Heart left ventricle (tissue), 16 donors: Measurements from ENCODE around the gene MBP. TPM values are rescaled to one million over a fixed set of nuclear protein-coding genes. Genes with fewer than 3 reads are reported as not detected.

Source experiments
- ATAC-seq, 4 donors: fragments of 200-7000 bp; cut with Tn5 transposase; one replicate each; pipeline ENCODE4 v1.9.1; 2020 to 2022; ENCODE audit warnings: moderate library complexity in 4 of 4, mild to moderate bottlenecking in 3 of 4, moderate number of reproducible peaks in 1 of 4
- DNase-seq, 5 donors: peaks; one replicate each; pipeline ENCODE4 v3.0.0-alpha.2; 2020
- H3K27ac ChIP-seq, 12 donors: fragments of 200-600 bp; sonication (generic) in 4 of 12; one replicate each; pipeline versions ENCODE4 v1.5.0 to v1.8.0; 2016 to 2022; ENCODE audit warnings: mild to moderate bottlenecking in 2 of 12
- H3K27me3 ChIP-seq, 9 donors: fragments of 200-600 bp; sonication (generic) in 2 of 9; one replicate each; pipeline versions ENCODE4 v1.5.1 to v1.8.0; 2016 to 2022; ENCODE audit warnings: mild to moderate bottlenecking in 3 of 9
- H3K36me3 ChIP-seq, 9 donors: fragments of 200-600 bp; sonication (generic) in 2 of 9; one replicate each; pipeline versions ENCODE4 v1.5.0 to v1.8.0; 2018 to 2022; ENCODE audit warnings: mild to moderate bottlenecking in 2 of 9
- H3K4me1 ChIP-seq, 12 donors: fragments of 200-600 bp; sonication (generic) in 4 of 12; one replicate each; pipeline versions ENCODE4 v1.5.0 to v1.8.0; 2016 to 2022; ENCODE audit warnings: mild to moderate bottlenecking in 3 of 12
- H3K4me3 ChIP-seq, 12 donors: fragments of 200-600 bp; sonication (generic) in 4 of 12; one replicate each; pipeline versions ENCODE4 v1.5.0 to v1.8.0; 2017 to 2022; ENCODE audit warnings: mild to moderate bottlenecking in 9 of 12, moderate library complexity in 4 of 12
- H3K9me3 ChIP-seq, 12 donors: fragments of 200-600 bp; sonication (generic) in 4 of 12; one replicate each; pipeline versions ENCODE4 v1.5.0 to v1.8.0; 2016 to 2022; ENCODE audit warnings: mild to moderate bottlenecking in 1 of 12
- POLR2A ChIP-seq, 2 donors: fragments of 450-650 bp; IDR thresholded peaks; one replicate each; pipeline ENCODE4 v1.6.1; 2017; ENCODE audit warnings: antibody characterized with exemption in 2 of 2, mild to moderate bottlenecking in 2 of 2, moderate library complexity in 2 of 2
- WGBS, 4 donors: extraction: QIAGEN DNeasy Blood & Tissue Kit in 2 of 4; methylation state at CpG; one replicate each; pipeline versions ENCODE4 v1.1.5 to v1.1.7; 2013 to 2018; 5-methylcytosine and 5-hydroxymethylcytosine counted together
- intact Hi-C, 10 donors: fragments of 100-400 bp; cut with DNase I; formaldehyde crosslinking; loops; one replicate each; pipeline versions ENCODE4 v1.11.1 to v1.14.2; 2022
- polyA plus RNA-seq, 2 donors: library from polyadenylated mRNA; stranded (reverse); fragments of 200-250 nt; gene quantifications; one replicate each; pipeline ENCODE4 v1.2.3, GENCODE V29; 2013
- total RNA-seq, 9 donors: library from RNA; depleted of rRNA in 2 of 9; stranded (reverse); fragments of >200 nt in 2 of 9; fragmentation: NEBNext Ultra II Directional in 3 of 9; extraction: Animal tissue kit (Norgen Biotek cat#: 25700) in 3 of 9; gene quantifications; one replicate each; pipeline versions ENCODE4 v1.1.0 to v1.2.4, GENCODE V29; 2016 to 2023
- TF ChIP-seq, protein P1 (sequence below), 12 donors: fragments of 200-600 bp; sonication (generic) in 4 of 12; IDR thresholded peaks; one replicate each; pipeline versions ENCODE4 v1.5.0 to v1.8.0; 2018 to 2022; ENCODE audit warnings: antibody characterized with exemption in 12 of 12, mild to moderate bottlenecking in 5 of 12
- donor health status: ischemic (EF 13 %, LVEDD 7.1; RV severe dilation, severe dysfunction).
- donor health status: healthy with polysubstance abuse.
- donor health status: DM: no; HTN: yes; CAD: no.
- donor health status: DM: no; HTN: no; CAD: no.
- donor health status: ischemic (EF 25% LVEDD 6.9; RV normal size, moderate dysfunction).
- donor health status: ischemic (EF 25% LVEDD 5.7; RV mildly dilated, moderate dysfunction).
- donor health status: healthy.
- donor health status: DM: yes; HTN: yes; CAD: no.
- donor health status: ischemic (EF 35%, LVEDD 5.7; RV mildly dilated, moderate dysfunction).
- donor health status: nonischemic (EF 11% LVEDD 7.7; RV severe dilation, severe dysfunction).
- donor health status: DM: yes; HTN: yes; CAD: no.
- donor health status: PGD.
- donor health status: ischemic (EF 29% LVEDD 5.4; RV normal size, mild dysfunction).
- donor health status: nonischemic (EF 23%, LVEDD 6.1; RV moderate dilation, normal function).

The MBP gene
- total and polyA plus RNA-seq, 11 donors, result 7.7 to 93.0 (median 31.8) TPM

- no peak for TF ChIP-seq POLR2A (IDR thresholded peaks at IDR 0.05)
- no peak for DNase-seq
- H3K4me1 ChIP-seq, result peaks cover 0 to 51% (median 35%) of the 10 kb centered on the region in 12 donors
- no peak for ATAC-seq
- H3K27me3 ChIP-seq, result no peaks in the 10 kb centered on the region
- 88 to 94% (median 91%) methylated on average over 14 of the region's 14 CpGs for WGBS, 4 donors
- H3K4me3 ChIP-seq, result no peak overlapping the region
- peak overlapping the region in 1 of 12 donors; percentile 99 for H3K27ac ChIP-seq
- intact Hi-C loops, result loop anchor here in 3 of 10 donors (2.0 to 10.0 kb wide), 3 partner anchors 51 to 227 kb away; partner anchors contain the start of gene ZNF236 (in 1 of the 3)
- H3K9me3 ChIP-seq, result no peaks in the 10 kb centered on the region
- H3K36me3 ChIP-seq, result peaks cover 0 to 13% (median 0%) of the 10 kb centered on the region in 9 donors
Observed at GRCh38 chr18:77051581-77052296, 80.8 kb downstream of the MBP start.

GRCh38 chr18:77049938-77050337 lies 82.6 kb downstream of the MBP start:
- peak overlapping the region in 4 of 12 donors; percentile 6 to 63 (median 22) for H3K27ac ChIP-seq
- no peak for ATAC-seq
- no peak for DNase-seq
- intact Hi-C loops, result loop anchor here in 2 of 10 donors (5.0 to 10.0 kb wide), 2 partner anchors 162 to 225 kb away; partner anchors contain the start of gene ZNF236 (in 1 of the 2)
- 55 to 68% (median 60%) methylated on average over 4 of the region's 4 CpGs for WGBS, 4 donors
- H3K4me3 ChIP-seq, result no peak overlapping the region
- TF ChIP-seq POLR2A (IDR thresholded peaks at IDR 0.05), result no peak
- TF ChIP-seq, protein P1, sequence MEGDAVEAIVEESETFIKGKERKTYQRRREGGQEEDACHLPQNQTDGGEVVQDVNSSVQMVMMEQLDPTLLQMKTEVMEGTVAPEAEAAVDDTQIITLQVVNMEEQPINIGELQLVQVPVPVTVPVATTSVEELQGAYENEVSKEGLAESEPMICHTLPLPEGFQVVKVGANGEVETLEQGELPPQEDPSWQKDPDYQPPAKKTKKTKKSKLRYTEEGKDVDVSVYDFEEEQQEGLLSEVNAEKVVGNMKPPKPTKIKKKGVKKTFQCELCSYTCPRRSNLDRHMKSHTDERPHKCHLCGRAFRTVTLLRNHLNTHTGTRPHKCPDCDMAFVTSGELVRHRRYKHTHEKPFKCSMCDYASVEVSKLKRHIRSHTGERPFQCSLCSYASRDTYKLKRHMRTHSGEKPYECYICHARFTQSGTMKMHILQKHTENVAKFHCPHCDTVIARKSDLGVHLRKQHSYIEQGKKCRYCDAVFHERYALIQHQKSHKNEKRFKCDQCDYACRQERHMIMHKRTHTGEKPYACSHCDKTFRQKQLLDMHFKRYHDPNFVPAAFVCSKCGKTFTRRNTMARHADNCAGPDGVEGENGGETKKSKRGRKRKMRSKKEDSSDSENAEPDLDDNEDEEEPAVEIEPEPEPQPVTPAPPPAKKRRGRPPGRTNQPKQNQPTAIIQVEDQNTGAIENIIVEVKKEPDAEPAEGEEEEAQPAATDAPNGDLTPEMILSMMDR (IDR thresholded peaks at IDR 0.05), result no peak
- no peaks in the 10 kb centered on the region for H3K9me3 ChIP-seq
- H3K36me3 ChIP-seq, result peaks cover 0 to 28% (median 0%) of the 10 kb centered on the region in 9 donors
- peaks cover 0 to 33% (median 18%) of the 10 kb centered on the region in 12 donors for H3K4me1 ChIP-seq
- H3K27me3 ChIP-seq, result no peaks in the 10 kb centered on the region

DNA sequence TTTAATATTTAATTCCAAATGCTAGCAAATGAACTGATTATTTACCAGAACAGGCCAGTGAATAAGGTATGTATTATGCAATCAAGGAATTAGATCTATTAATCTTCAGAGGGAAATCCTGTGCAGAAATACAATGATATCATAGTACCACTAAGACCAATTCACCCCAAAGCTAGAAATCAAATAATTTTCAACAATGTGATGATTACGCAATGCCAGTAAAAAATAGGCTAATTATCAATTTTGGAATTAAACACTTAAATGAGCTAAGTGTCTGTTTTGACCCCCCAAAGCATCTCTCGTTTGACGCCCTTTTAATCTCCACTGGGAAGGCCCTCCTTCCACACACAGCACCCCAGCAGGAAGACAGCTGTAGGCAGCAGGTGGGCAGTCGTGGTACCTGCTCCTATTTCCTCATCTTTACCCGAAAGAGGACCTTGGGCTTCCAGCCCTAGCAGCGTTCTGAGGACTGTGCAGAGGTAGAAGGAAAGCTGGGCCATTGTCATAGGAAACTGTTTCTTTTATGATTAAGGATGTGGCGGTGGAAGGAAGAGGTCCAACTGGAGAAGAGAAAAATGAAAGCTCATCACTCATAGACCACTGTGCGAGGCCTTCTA lies 84.7 kb downstream of the MBP start:
- 73 to 88% (median 84%) methylated on average over 8 of the region's 8 CpGs for WGBS, 4 donors
- TF ChIP-seq, protein P1 (IDR thresholded peaks at IDR 0.05), result no peak
- no peak for TF ChIP-seq POLR2A (IDR thresholded peaks at IDR 0.05)

DNA sequence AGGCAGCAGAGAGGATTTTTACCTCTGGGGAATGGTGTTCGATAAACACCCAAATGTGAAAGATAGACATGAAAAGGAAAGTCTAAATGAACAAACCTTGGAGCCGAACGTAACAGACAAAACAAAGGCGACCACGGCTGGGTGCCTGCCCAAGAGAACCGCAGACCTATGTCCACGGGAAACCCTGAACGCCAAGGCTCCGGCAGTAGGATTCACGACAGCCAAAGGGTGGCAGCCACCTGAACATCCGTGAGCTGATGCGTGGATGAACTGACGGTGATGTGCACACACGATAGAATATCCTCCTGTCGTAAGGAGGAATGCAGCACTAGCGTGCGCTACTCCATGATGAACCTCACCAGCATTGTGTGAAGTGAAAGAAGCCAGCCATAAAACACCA lies 85.6 kb downstream of the MBP start:
- H3K9me3 ChIP-seq, result no peaks in the 10 kb centered on the region

More for the DNA sequence above, 84.7 kb downstream of the MBP start:
- intact Hi-C loops, result no loop called here
- no peaks in the 10 kb centered on the region for H3K9me3 ChIP-seq
- no peak for ATAC-seq
- no peak for DNase-seq
- H3K4me3 ChIP-seq, result no peak overlapping the region
- H3K36me3 ChIP-seq, result peaks cover 0 to 28% (median 0%) of the 10 kb centered on the region in 9 donors
- H3K27ac ChIP-seq, result no peak overlapping the region
- no peaks in the 10 kb centered on the region for H3K27me3 ChIP-seq
- peaks cover 0 to 13% (median 2%) of the 10 kb centered on the region in 12 donors for H3K4me1 ChIP-seq

More for the DNA sequence above, 85.6 kb downstream of the MBP start:
- H3K4me3 ChIP-seq, result no peak overlapping the region
- intact Hi-C loops, result no loop called here
- peaks cover 0 to 16% (median 5%) of the 10 kb centered on the region in 12 donors for H3K4me1 ChIP-seq
- H3K36me3 ChIP-seq, result peaks cover 0 to 28% (median 0%) of the 10 kb centered on the region in 9 donors
- no peaks in the 10 kb centered on the region for H3K27me3 ChIP-seq
- DNase-seq, result no peak
- WGBS, 4 donors, result 94% methylated on average over 17 of the region's 17 CpGs
- ATAC-seq, result no peak
- TF ChIP-seq POLR2A (IDR thresholded peaks at IDR 0.05), result no peak
- TF ChIP-seq, protein P1 (IDR thresholded peaks at IDR 0.05), result no peak
- H3K27ac ChIP-seq, result no peak overlapping the region
